Measurements from ENCODE around the gene CTDP1. TPM values are rescaled to one million over a fixed set of nuclear protein-coding genes. Genes with fewer than 3 reads are reported as not detected.
A peak's percentile ranks its signal among the peaks of the same experiment; 100 is the strongest.
"Not testable (repeated sequence)": the region's sequence is repeated elsewhere in the genome, so short reads cannot be mapped to it uniquely, and the experiment has no call there.

Gene CTDP1
- polyA plus RNA-seq, 1 donor (not counting 4 experiments of a cell fraction or from before 2014, with no cell fraction given) = 9.2 TPM

GRCh38 chr18:79718878-79719477 is 39.4 kb downstream of the CTDP1 start:
- Histone ChIP-seq H3K4me3 (ENCODE audit: control insufficient read depth in 2 of 3, extremely low read depth in 1 of 3, insufficient read depth in 2 of 3, low read depth in 1 of 3, low read length in 3 of 3) (no peak overlapping the region), H3K79me2 (ENCODE audit: control insufficient read depth, insufficient read depth, low read length) (peaks cover 14% of the 10 kb centered on the region), H3K9me1 (ENCODE audit: control insufficient read depth, extremely low read depth, insufficient read depth, low read length) (no peaks in the 10 kb centered on the region), H3K4me2 (ENCODE audit: control insufficient read depth, extremely low read depth, insufficient read depth, low read depth, low read length) (no peak overlapping the region), H2AFZ (ENCODE audit: control insufficient read depth, low read length) (no peak overlapping the region), H3K27ac (ENCODE audit: control insufficient read depth, insufficient read depth, low read length) (no peak overlapping the region), H3K9me3 (ENCODE audit: control insufficient read depth, low read depth, low read length) (no peaks in the 10 kb centered on the region), H3K36me3 (ENCODE audit: control insufficient read depth in 2 of 2, extremely low read depth in 1 of 2, insufficient read depth in 2 of 2, low read length in 2 of 2) (peaks cover 17 to 48% of the 10 kb centered on the region in 2 experiments), H3K4me1 (ENCODE audit: control insufficient read depth, extremely low read depth, insufficient read depth, low read length) (no peaks in the 10 kb centered on the region), H4K20me1 (ENCODE audit: control insufficient read depth, extremely low read depth, insufficient read depth, low read length) (no peaks in the 10 kb centered on the region), H3K9ac (ENCODE audit: control insufficient read depth, extremely low read depth, insufficient read depth, low read length) (no peak overlapping the region), H3K27me3 (ENCODE audit: control insufficient read depth, extremely low read depth, insufficient read depth, low read length) (no peaks in the 10 kb centered on the region)
- FAIRE-seq (no peak), DNase-seq (ENCODE audit: low read depth, low spot score) (no peak)
- TF ChIP-seq EZH2 (IDR thresholded peaks at IDR 0.05; ENCODE audit: low read length) = no peak
- no peak for TF ChIP-seq CTCF (optimal IDR thresholded peaks at IDR 0.05 in 1 of 3, IDR thresholded peaks at IDR 0.05 in 1 of 3, conservative IDR thresholded peaks at IDR 0.05 in 1 of 3; ENCODE audit: extremely low read depth in 1 of 3, insufficient read depth in 2 of 3, low read length in 3 of 3)
- dilution Hi-C loops (cut with MboI; ENCODE audit: extremely low pct_ligation_motif_present, low sequenced_read_pairs) = no loop called here

GRCh38 chr18:79719478-79720358 is 40.1 kb downstream of the CTDP1 start:
- H3K9me1 ChIP-seq (ENCODE audit: control insufficient read depth, extremely low read depth, insufficient read depth, low read length); dilution Hi-C loops (cut with MboI; ENCODE audit: extremely low pct_ligation_motif_present, low sequenced_read_pairs); H3K4me2 ChIP-seq (ENCODE audit: control insufficient read depth, extremely low read depth, insufficient read depth, low read depth, low read length); DNase-seq (ENCODE audit: low read depth, low spot score); H2AFZ ChIP-seq (ENCODE audit: control insufficient read depth, low read length); H4K20me1 ChIP-seq (ENCODE audit: control insufficient read depth, extremely low read depth, insufficient read depth, low read length); H3K27me3 ChIP-seq (ENCODE audit: control insufficient read depth, extremely low read depth, insufficient read depth, low read length); H3K27ac ChIP-seq (ENCODE audit: control insufficient read depth, insufficient read depth, low read length); H3K9me3 ChIP-seq (ENCODE audit: control insufficient read depth, low read depth, low read length); H3K4me3 ChIP-seq (ENCODE audit: control insufficient read depth in 2 of 3, extremely low read depth in 1 of 3, insufficient read depth in 2 of 3, low read depth in 1 of 3, low read length in 3 of 3); H3K4me1 ChIP-seq (ENCODE audit: control insufficient read depth, extremely low read depth, insufficient read depth, low read length); H3K9ac ChIP-seq (ENCODE audit: control insufficient read depth, extremely low read depth, insufficient read depth, low read length): not testable (repeated sequence)
- Histone ChIP-seq H3K36me3 (ENCODE audit: control insufficient read depth in 2 of 2, extremely low read depth in 1 of 2, insufficient read depth in 2 of 2, low read length in 2 of 2) (peaks cover 17 to 52% of the 10 kb centered on the region in 2 experiments), H3K79me2 (ENCODE audit: control insufficient read depth, insufficient read depth, low read length) (peaks cover 14% of the 10 kb centered on the region)
- FAIRE-seq = peak; percentile 26

Measured in keratinocyte (primary cell).